GM21825 (cell line): Measurements from ENCODE around the gene DDR2.

ENCODE experiments used
- ATAC-seq: cut with Tn5 transposase; IDR thresholded peaks from one replicate; pipeline ENCODE4 v1.9.1; 2021; ENCODE audit warnings: mild to moderate bottlenecking, moderate library complexity; ENCODE audit not compliant: unreplicated experiment

DDR2 gene

GRCh38 chr1:162822391-162823200, 190.3 kb downstream of the DDR2 start:
- no peak for ATAC-seq

DNA sequence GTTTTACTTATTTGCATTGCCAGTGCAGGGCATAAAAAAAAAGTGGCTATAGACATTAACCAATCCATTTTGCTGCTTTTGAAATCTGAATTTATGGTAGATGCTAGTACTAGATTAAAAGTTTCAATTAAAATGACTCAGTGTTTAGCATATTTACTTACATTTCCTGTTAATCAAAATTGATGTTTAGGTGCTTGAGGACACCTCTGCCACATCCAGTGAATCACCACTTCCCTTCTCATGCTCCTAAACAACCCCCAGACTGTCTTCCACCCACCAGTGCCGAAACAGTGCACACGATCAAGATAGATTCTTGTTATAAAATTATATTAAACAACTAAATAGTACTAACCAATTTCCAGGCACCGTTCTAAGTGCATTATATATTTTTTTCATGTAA, 191.0 kb downstream of the DDR2 start:
- ATAC-seq: no peak

DNA sequence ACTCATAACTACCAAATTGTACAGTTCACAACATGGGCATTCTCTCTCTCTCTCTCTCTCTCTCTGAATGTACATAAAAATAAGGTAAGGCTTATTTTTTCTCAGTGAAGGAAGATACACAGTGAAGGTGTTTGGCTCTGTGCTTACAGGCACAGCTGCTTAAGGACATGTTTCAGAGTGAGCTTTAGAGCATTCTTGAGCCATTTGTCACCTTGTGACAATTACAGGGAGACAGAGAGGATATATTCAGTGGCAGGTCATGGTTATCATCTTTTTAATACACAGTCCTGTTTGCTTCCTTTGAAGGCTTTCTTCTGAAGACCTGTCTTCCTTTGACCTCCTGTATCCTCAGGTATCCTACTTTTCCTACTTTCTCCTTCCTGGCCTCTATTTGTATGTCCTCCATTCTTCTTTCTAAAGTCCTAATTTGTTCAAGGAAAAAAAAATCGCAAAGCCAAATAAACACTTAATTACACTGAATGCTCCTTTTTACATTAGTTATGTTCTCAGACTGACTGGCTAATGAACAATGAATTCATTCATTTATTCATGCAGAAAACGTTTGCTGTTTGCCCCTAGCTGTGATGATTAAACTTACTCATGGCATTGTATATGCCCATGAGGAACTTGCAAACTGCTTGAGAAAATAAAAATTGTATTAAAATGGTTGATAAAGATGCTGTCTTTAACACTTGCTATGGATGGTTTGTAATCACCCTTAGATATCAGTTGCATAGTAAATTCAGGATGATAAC, 191.7 kb downstream of the DDR2 start:
- no peak for ATAC-seq

DNA sequence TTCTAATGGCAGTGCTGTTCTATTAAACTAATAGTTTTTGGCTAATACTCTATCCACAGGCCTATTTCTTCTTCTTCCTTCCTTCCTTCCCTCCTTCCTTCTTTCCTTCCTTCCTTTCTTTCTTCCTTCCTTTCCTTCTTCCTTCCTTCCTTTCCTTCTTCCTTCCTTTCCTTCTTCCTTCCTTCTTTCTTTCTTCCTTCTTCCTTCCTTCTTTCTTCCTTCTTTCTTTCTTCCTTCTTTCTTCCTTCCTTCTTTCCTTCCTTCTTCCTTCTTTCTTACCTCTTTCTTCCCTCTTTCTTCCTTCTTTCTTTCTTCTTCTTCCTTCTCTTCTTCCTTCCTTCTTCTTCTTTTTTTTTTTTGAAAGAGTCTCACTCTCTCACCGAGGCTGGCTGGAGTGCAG, 197.0 kb downstream of the DDR2 start:
- ATAC-seq: no peak

- no peak for ATAC-seq
Observed at GRCh38 chr1:162832470-162832869, 200.2 kb downstream of the DDR2 start.

DNA sequence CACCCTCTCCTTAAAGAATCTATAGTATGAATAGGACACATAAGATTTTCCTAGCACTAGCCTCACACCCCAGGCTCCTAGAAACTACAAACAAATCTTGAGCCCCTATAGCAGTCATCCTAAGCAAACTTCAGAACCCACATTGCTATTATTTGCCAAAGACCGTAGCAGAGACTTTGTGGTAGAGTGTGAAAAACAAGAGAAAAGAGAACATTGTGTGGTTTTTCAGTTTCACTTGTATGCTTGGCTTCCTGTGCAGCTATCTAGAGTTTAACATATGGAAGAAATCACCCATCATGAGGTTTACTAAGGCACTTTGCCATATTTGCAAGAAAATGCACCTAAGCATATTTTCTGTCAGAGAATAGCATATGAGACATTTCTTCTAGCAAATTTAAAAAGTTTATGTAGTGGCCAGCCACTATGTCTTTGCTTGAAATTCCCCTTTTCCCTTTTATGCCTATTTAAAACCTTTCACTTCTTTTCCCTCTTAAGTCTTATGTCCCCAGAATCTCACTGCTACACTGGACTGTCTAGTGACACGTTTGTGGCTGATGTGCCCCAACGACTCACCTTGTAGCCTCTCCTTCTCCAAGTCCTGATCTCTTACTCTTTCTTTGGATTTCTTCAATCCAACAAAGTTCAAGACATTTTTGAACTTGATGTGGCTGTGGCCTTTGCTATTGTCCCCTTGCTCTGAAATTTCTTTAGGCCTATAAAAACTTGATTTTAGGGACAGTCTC, 203.1 kb downstream of the DDR2 start:
- ATAC-seq: peak; percentile 85
